Glutamatergic neuron (in vitro differentiated cells): ENCODE results near the gene UPF3A. TPM values are rescaled to one million over a fixed set of nuclear protein-coding genes. Genes with fewer than 3 reads are reported as not detected.
"Not testable (repeated sequence)": the region's sequence is repeated elsewhere in the genome, so short reads cannot be mapped to it uniquely, and the experiment has no call there.

ENCODE experiments used
- DNase-seq: peaks from one replicate; pipeline ENCODE4 v3.0.0; 2022
- H3K27ac Mint-ChIP-seq: one replicate; pipeline ENCODE4 v1.8.0; 2020; ENCODE audit warnings: mild to moderate bottlenecking, mixed read lengths, inconsistent platforms; ENCODE audit not compliant: unreplicated experiment
- H3K27me3 Mint-ChIP-seq: one replicate; pipeline ENCODE4 v1.8.0; 2020; ENCODE audit warnings: mild to moderate bottlenecking, moderate library complexity, mixed read lengths, inconsistent platforms; ENCODE audit not compliant: unreplicated experiment
- H3K36me3 Mint-ChIP-seq: one replicate; pipeline ENCODE4 v1.8.0; 2020; ENCODE audit warnings: mild to moderate bottlenecking, mixed read lengths, inconsistent platforms; ENCODE audit not compliant: unreplicated experiment
- H3K4me1 Mint-ChIP-seq: one replicate; pipeline ENCODE4 v1.8.0; 2020; ENCODE audit warnings: mild to moderate bottlenecking, low read depth, mixed read lengths, inconsistent platforms; ENCODE audit not compliant: unreplicated experiment
- H3K4me3 Mint-ChIP-seq: one replicate; pipeline ENCODE4 v1.8.0; 2020; ENCODE audit warnings: mild to moderate bottlenecking, mixed read lengths, inconsistent platforms; ENCODE audit not compliant: unreplicated experiment
- H3K9me3 Mint-ChIP-seq: one replicate; pipeline ENCODE4 v1.8.0; 2020; ENCODE audit warnings: mild to moderate bottlenecking, moderate library complexity, mixed read lengths, inconsistent platforms; ENCODE audit not compliant: unreplicated experiment
- total RNA-seq: library from RNA; stranded (reverse); fragmentation: NEBNext Ultra II Directional; extraction: Animal tissue kit (Norgen Biotek cat#: 25700); gene quantifications from one replicate; pipeline ENCODE4 v1.2.1, GENCODE V29; 2021; ENCODE audit not compliant: unreplicated experiment
- TF ChIP-seq, protein P1 (sequence below): fragments of 200-600 bp; sonication (generic); IDR thresholded peaks from one replicate; pipeline ENCODE4 v1.5.0; 2021; ENCODE audit not compliant: partially characterized antibody, unreplicated experiment

UPF3A gene
- total RNA-seq, 1 donor from 2014 or later, result 108 TPM

DNA sequence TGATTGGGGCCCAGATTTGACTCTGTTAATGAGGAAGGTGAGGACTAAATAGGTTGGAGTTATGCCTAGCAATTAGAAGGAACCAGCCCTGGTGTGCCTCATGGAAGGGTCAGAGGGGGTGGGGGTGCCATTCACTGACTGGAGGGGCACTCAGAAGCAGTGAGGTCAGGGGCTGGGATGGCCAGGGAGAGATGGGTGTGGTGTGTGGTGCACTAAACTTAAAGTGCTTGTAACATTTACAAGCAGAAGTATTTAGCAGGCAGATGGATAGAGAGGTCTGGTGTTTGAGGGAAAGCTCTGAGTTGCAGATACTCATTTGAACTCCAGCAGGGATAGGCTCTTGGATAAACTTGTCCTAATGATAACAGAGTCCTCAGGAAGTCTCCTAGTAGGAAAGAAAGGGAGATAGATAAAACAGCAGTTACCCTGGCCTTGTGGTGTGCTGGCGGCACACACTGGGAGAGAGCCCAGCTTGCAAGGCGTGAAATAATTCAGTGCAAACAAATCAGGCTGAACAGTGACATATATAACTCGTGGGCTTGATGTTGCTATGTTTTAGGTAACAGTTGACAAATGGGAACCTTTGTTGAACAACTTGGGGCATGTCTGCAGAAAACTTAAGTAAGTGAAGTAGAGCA, 20.0 kb upstream of the UPF3A start:
- Mint-ChIP-seq H3K27me3 (no peaks in the 10 kb centered on the region), H3K27ac (no peak overlapping the region), H3K4me3 (no peak overlapping the region), H3K4me1 (peaks cover 1% of the 10 kb centered on the region), H3K36me3 (no peaks in the 10 kb centered on the region), H3K9me3 (no peaks in the 10 kb centered on the region)
- TF ChIP-seq, protein P1, sequence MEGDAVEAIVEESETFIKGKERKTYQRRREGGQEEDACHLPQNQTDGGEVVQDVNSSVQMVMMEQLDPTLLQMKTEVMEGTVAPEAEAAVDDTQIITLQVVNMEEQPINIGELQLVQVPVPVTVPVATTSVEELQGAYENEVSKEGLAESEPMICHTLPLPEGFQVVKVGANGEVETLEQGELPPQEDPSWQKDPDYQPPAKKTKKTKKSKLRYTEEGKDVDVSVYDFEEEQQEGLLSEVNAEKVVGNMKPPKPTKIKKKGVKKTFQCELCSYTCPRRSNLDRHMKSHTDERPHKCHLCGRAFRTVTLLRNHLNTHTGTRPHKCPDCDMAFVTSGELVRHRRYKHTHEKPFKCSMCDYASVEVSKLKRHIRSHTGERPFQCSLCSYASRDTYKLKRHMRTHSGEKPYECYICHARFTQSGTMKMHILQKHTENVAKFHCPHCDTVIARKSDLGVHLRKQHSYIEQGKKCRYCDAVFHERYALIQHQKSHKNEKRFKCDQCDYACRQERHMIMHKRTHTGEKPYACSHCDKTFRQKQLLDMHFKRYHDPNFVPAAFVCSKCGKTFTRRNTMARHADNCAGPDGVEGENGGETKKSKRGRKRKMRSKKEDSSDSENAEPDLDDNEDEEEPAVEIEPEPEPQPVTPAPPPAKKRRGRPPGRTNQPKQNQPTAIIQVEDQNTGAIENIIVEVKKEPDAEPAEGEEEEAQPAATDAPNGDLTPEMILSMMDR, result no peak
- DNase-seq, result no peak

DNA sequence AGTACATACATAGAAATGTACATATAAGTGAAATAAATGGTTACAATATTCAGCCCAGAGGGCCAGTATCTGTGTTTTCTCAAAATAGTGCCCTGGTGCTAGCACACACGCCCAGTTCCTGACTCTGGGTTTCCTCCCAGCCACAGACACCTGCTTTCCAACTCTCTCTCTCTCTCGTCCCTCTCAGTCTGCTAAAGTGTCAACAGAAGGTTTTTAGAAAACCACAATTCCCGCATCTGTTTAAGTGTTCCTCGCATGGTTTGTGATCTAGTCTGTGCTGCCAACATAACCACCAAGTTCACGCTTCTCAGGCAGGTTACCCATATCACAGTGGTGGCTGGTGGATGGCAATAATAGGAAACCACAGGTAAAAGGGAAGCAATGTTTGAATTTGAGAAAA, 17.8 kb upstream of the UPF3A start:
- no peak for DNase-seq
- Mint-ChIP-seq H3K27ac (no peak overlapping the region), H3K27me3 (no peaks in the 10 kb centered on the region), H3K4me1 (no peaks in the 10 kb centered on the region), H3K9me3 (no peaks in the 10 kb centered on the region), H3K36me3 (no peaks in the 10 kb centered on the region), H3K4me3 (no peak overlapping the region)
- TF ChIP-seq, protein P1, result no peak

DNA sequence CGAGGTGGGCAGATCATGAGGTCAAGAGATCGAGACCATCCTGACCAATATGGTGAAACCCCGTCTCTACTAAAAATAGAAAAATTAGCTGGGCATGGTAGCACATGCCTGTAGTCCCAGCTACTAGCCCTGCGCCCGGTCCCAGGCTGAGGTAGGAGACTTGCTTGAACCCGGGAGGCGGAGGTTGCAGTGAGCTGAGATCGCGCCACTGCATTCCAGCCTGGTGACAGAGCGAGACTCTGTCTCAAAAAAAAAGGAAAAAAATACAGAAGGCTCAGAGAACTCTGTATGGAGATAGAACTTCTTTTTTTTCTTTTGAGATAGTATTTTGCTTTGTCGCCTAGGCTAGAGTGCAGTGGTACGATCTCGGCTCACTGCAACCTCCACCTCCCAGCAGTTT, 17.1 kb upstream of the UPF3A start:
- H3K4me1 Mint-ChIP-seq, H3K27me3 Mint-ChIP-seq, H3K9me3 Mint-ChIP-seq, DNase-seq, H3K27ac Mint-ChIP-seq, H3K36me3 Mint-ChIP-seq, H3K4me3 Mint-ChIP-seq: not testable (repeated sequence)

DNA sequence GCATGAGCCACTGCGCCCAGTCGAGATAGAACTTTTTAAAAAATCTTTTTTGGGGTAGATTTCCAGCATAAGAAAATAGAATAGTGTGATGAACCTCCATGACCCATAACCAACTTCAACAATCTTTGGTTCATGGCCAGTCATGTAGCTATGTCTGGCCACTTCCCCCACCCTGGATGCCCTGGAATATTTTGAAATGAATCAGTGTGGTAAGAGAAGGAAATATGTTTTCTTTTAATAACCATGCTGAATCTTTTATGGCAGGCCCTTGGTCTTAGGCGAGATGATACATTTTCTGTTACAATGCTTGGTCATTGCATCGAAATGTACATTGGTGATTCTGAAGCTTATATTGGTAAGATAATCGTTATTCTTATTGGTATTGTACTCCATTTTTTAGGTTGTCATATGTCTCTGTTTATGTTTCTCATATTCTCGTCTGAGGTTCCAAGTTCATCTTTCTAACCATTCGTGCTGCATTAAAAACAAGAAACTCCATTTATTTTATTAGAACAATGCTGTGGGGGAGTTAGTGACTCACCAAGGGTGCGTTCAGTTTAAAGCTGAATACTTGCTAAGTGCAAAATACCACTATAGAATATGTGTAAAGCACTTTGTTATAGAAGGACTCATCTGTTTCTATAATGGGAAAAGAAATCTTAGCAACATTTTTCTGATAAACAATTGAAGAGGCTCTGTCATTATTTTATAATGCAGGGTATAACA, 16.4 kb upstream of the UPF3A start:
- Mint-ChIP-seq H3K27me3 (no peaks in the 10 kb centered on the region), H3K9me3 (no peaks in the 10 kb centered on the region), H3K36me3 (peaks cover 2% of the 10 kb centered on the region), H3K27ac (no peak overlapping the region), H3K4me1 (no peaks in the 10 kb centered on the region), H3K4me3 (no peak overlapping the region)
- DNase-seq, result no peak
- TF ChIP-seq, protein P1, result no peak

DNA sequence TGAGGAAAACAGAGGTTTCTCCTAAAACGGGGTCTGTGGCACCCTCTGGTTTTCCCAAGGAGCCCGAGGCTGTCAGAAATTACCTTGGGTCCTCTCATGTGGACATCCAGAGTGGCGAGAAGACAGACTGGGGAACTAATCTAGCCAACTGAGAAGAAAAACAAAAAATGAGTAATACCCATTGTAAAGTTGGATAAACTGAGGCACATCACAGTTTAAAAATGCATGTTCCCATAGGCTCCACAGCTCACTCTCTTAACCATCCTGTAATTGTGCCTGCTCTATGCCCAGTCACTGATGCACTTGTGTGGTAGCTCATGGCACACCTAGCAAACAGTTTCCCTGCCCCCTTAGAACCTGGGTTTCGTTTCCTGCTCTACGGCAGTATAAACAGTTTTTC, 15.2 kb upstream of the UPF3A start:
- TF ChIP-seq, protein P1, result no peak
- peaks cover 1% of the 10 kb centered on the region for H3K9me3 Mint-ChIP-seq
- no peaks in the 10 kb centered on the region for H3K4me1 Mint-ChIP-seq
- no peak overlapping the region for H3K27ac Mint-ChIP-seq
- H3K27me3 Mint-ChIP-seq, result peaks cover 2% of the 10 kb centered on the region
- H3K36me3 Mint-ChIP-seq, result peaks cover 4% of the 10 kb centered on the region
- no peak overlapping the region for H3K4me3 Mint-ChIP-seq
- no peak for DNase-seq
